GM19043 (cell line): ENCODE results near the gene MLPH.
"Not testable (repeated sequence)": the region's sequence is repeated elsewhere in the genome, so short reads cannot be mapped to it uniquely, and the experiment has no call there.

Source experiments
- ATAC-seq: cut with Tn5 transposase; IDR thresholded peaks from one replicate; pipeline ENCODE4 v1.9.1; 2021; ENCODE audit warnings: low read depth; ENCODE audit not compliant: unreplicated experiment

The MLPH gene

DNA sequence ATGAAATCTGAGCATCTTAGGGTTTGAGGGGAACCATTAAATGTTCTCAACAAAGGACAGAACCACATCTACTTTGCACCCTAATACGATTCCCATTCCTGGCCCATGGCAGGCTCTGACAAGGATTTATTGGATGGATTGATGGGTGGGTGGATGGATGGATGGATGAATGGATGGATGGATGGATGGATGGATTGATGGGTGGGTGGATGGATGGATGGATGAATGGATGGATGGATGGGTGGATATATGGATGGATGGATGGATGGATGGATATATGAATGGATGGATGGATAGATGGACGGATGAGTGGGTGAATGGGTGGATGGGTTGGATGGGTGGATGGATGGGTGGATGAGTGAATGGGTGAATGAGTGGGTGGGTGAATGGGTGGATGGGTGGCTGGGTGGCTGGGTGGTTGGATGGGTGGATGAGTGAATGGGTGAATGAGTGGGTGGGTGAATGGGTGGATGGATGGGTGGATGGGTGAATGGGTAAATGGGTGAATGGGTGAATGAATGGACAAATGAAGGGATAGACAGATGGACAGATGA, 29.6 kb upstream of the MLPH start:
- no peak for ATAC-seq

DNA sequence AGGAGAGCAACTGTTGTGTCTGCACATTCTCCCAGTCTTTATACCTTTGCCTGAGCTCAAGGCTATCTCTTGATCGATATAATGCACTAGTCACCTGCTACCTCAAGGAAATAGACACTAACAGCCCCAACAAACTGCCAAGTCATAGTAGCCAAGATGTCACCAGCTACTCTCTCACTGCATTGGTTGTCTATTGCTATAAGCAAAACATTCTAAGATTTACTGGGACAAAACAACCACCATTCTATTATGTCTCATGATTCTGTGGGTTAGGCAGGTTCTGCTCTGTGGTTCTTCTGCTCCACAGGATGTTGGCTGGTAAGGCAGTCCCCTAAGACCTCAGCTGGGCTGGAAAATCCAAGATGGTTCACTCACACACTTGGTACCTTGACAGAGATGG, 28.5 kb upstream of the MLPH start:
- no peak for ATAC-seq

DNA sequence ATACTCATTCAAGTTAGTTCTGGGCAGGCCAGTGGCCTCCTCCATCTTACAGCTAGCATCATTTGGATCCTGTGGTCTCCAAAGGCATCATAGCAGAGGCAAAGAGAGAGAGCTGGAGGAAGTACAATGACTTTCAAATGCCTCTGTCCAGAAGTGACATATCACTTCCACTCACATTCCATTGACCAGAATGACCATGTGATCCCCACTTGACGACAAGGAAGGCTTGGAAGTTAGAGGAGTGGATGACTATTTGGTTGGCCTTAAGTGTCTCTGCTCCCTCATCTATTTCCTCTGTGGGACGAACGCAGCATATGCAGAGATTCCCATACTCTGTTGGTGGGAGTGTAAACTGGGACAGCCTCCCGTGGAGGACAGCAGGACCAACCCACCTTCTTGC, 27.8 kb upstream of the MLPH start:
- ATAC-seq: no peak

DNA sequence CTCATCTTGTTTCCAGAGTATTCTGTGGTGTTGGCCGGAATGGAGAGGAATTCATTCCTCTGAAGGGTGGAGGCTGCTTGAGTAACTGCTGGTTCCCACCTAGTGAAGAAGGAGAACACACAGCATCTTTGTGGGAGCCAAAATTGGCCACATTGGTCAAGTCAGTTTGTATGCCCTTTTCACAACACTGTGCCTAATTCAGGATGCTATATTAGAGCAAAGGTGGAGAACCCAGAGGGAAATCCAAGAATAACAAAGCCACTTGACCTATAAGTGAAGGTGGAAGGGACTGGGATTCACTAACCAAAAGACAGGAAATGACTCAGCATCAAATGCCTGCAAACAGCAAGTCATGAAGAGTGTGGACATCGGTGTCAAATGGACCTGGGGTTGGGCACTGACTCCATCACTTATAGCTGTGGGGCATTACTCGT, 27.3 kb upstream of the MLPH start:
- no peak for ATAC-seq

DNA sequence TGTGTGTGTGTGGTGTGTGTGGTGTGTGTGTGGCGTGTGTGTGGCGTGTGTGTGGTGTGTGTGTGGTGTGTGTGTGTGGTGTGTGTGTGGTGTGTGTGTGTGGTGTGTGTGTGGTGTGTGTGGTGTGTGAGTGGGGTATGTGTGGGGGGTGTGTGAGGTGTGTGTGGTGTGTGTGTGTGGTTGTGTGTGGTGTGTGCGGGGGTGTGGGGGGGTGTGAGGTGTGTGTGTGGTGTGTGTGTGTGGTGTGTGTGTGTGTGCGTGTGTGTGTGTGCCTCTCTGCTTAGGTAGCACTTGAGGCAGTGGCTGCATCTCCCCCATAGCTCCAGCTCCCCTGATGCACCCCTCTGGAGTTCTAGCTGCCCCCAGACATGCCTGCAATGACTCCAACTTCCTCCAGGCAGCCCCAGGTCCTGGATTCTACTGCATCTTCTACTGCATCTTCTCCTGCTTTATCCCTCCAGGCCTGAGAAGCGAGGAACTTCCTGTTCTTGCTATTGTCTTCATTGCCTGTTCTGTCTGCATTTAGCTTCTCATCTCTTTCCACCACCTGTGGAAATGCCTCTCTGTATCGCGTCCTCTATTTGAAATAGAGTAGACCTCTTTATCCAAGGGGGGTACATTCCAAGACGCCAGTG, 22.2 kb upstream of the MLPH start:
- ATAC-seq: no peak

DNA sequence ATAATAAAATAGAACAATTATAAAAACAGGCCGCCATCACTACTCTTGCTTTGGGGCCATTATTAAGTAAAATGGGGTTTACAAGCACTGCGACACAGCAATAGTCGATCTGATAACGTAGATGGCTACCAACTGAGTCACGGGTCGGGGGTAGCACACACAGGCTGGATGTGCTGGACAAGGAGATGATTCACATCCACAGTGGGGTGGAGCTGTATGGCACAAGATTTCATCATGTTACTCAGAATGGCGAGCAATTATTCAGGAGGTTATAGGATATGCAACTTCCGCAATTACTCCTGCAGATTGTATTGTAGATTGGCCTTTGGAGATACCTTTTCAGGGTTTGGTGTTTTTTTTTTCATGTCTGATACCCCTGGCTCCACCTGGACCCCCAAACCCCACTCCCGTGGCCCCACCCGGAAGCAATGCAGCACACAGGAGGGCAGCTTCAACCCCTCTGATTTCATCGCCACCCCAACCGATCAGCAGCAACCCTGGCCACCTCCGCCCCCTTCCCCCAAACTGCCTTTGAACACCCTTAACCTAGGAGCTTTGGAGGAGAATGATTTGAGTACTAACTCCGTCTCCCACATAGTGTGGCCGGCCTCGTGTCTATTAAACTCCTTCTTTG, 21.4 kb upstream of the MLPH start:
- no peak for ATAC-seq

DNA sequence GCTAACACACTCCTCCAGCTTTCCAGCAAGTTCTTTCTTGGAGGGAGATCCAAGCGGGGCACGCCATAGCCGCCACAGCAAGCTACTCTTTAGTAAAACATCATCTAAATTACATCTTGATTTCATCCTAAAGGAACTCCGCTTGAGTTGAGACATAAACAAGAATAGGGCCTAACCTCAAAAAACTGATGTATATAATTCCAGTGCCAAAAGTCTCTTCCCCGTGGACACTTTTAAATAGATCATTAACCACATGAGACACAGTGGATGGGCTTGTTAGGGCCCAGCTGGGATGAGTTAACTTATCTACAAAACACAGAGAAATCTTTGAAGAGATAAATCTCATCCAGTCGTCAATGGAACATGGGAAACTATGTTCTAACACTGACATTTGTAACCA, 20.8 kb upstream of the MLPH start:
- no peak for ATAC-seq

DNA sequence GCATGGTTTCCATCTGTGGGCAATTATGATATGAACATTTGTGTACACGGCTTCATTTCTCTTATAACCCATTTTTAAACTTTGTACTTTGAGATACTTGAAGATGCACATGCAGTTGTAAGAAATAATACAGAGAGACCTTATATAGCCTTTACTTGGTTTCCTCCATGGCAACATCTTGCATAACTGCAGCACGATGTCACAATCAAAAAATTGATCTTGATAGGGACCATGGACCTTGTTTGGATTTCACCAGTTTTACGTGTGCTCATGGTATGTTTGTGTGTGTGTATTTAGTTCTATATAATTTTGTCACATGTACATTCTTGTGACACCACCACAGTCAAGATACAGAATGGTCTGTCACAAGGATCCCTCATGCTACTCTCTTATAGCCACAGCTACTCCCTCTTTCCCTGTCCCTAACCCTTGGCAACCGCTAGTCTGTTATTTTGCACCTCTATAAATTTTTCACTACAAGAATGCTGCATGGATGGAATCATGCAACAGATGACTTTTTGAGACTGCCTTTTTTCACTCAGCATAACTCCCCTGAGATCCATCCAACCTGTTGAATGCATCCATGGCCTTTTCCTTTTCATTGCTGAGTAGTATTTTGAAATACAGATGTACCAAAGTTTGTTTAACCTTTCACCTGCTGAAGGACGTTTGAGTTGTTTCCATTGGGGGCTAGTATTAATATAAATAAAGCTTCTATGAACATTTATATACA, 19.4 kb upstream of the MLPH start:
- no peak for ATAC-seq

DNA sequence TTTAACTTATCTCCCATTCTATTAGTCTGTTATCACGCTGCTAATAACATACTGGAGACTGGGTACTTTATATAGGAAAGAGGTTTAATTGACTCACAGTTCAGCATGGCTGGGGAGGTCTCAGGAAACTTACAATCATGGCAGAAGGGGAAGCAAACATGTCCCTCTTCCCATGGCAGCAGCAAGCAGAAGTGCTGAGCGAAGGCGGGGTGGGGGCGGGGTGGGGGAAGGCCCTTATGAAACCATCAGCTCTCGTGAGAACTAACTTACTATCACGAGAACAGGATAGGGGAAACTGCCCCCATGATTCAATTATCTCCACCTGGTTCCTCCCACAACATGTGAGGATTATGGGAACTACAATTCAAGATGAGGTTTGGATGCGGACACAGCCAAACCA, 17.6 kb upstream of the MLPH start:
- not testable (repeated sequence) for ATAC-seq

DNA sequence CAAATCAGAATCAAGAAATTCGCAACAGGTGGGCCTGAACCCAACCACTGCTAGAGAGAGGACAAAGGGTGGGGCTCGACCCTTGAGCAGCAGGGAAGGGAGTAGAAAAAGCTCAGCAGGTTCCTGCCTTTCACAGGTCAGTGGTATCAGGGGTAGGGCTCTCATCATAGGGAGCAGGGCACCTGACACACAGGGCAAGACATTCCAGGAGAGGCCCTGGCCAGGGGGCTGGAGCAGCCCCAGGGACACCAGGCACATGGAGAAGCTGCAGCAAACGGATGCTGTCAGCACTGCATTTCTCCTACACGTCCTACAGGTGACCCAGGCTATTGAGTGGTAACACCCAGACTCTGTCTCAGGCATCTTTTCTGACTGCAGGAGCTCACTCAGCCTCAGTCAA, 17.2 kb upstream of the MLPH start:
- ATAC-seq: no peak

DNA sequence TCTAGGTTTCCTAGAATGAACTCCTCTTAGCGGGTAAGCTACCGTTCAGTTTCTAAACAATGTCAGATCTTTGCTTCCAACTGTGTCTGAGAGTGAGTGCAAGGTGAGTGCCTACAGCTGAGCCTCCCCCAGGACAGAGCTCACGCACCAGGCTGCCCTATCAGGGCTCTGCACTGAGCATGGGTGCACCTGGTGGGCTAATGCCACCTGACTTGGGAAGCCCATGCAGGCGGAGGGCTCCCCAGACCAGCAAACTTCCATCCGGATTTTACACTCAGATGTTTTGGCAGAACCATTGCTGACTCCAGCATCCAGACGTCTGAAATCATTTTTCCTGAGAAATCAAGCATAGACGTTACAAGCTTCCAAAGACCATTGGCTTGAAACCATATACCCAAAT, 16.1 kb upstream of the MLPH start:
- no peak for ATAC-seq

DNA sequence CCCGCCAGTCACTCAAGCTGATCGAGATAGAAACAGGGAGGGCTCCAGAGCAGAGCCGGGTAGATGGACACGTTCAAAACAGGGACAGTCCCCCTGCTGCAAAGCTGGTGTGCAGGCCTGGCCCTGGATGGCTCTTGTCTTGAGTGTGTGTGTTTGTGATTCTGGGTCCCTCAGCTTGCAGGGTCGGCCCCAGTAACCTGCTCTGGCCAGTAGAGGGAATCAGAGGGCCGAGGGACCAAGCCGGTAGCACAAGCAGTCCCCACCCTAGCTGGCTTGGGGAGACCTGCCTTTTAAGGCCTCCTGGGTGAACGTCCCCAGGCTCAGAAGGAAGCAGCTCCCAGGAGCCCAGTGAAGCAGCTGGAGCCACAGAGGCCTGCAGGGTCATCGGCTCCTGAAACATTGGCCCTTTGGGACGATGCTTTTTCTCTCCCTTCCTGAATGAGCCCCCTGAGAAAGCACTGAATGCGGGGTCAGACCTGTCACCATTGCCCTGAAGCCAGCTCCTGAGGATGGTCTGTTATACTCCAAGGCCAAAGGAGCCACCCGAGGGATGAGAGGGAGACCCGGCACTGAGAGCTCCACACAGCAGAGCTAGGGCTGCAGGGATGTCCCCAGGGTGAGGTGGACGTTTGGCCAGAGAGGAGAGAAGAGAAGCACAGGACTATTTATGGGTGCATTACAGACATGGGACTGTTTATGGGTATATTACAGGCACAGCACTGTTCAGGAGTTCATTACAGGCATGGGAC, 15.4 kb upstream of the MLPH start:
- no peak for ATAC-seq

DNA sequence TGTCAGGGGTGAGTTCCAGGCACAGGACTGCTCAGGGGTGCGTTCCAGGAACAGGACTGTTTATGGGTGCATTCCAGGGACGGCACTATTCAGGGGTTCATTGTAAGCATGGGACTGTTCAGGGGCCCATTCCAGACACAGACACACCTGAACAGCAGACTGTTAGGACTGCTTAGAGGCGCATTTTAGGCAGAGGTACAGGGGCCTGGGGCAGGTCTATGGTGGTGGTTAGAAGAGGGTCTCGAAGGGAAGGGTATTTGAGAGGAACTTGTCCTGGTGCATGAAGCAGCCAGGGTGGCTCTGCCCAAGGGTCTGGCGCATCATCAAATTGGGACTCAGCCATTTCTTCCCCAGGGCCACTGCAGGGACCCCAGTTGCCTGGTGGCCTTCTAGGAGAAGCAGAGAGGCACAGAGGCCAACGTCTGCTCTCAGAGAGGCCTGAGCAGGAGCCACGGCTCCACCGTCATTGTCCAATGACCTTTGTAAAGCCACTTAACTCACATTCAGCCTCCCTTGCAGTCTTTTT, 14.8 kb upstream of the MLPH start:
- no peak for ATAC-seq

DNA sequence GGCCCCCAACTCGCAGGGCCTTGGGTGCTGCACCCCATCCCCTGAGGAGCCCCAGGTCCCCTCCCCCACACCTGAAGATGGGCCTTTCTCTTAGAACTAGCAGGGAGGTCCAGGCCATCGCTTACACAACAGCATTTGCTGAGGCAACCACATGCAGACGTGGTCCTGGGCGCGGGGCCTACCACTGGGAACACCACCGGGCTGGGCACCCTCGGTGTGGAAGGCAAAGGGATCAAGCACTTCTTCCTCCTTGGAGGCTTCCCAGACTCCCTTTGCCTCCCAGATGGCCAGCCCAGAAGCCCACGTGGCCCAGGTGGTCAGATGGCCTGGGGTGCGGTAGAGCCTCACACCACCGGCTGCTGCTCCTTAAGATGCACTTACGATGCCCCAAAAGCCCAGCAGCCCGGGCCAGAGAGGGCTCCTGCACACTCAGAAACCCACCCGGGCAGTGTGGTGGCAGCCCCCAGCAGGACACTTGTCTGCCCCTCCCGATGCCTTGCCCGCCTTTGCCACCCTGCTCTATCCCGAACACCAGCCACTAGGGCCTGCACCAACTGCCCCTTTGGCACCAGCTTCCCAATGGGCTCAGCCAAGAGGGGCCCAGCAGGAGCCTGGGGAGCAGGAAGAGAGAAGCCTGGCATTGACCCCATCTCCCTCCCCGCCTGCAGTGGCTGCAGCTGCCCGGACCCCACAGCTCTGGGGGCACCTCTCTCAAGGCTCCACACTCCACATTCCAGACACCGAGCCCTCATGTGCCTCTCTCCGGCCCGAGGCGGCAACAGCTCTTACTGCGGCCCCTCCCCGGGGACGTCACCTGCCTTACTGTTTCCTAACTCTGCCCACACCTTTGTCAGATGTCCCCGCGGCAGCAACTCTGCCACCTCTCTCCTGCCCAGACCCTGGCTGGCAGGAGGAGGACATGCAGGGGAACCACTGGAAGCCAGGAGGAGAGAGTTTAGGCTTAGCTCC, 13.9 kb upstream of the MLPH start:
- no peak for ATAC-seq

DNA sequence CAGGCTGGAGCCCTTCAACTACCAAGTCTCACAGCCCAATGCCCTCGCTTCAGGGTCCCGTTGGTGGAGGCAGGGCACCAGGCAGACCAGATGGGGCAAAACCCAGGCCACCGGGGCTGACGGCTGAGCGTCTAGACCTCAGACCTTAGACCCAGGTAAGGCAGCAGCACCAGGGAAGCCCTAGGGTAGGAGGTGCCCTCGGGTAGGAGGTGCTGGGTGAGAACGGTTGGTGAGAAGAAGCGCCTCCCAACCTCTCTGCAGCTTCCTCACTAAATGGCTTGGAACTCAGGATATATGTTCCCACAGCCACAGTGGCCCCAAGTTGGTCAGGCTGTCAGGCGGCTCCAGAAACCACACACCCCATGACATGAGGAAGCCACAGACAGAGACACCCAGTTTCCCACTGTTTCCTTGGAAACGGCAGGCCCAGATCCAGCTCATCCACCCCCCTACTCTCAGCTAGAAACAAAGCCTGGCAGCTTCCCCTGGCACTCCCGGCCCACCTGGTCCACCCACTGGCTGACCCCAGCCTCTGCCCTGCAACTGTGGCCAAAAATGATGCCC, 13.1 kb upstream of the MLPH start:
- no peak for ATAC-seq

DNA sequence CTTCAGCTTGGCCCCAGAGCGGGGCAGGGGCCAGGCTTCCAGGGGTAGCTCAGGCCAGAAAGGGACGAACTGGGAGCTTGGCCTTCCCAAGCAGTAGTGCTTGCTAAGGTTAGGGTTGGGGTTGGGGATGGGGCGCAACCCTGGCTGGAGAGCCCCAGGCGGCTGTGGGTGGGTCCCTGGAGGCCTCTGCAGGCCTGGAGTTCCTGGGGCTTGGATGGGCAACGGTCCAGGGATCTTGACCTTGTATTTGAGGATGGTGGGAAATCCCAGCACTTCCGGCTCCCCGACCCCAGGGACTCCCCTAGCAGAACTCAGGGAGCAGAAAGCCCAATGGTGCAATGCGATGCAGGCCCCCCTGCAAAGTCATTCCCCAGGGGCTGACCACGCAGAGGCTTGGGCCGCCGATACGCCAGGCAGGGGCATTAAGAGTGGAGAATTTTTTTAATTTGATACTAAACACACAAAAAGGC, 12.6 kb upstream of the MLPH start:
- no peak for ATAC-seq

DNA sequence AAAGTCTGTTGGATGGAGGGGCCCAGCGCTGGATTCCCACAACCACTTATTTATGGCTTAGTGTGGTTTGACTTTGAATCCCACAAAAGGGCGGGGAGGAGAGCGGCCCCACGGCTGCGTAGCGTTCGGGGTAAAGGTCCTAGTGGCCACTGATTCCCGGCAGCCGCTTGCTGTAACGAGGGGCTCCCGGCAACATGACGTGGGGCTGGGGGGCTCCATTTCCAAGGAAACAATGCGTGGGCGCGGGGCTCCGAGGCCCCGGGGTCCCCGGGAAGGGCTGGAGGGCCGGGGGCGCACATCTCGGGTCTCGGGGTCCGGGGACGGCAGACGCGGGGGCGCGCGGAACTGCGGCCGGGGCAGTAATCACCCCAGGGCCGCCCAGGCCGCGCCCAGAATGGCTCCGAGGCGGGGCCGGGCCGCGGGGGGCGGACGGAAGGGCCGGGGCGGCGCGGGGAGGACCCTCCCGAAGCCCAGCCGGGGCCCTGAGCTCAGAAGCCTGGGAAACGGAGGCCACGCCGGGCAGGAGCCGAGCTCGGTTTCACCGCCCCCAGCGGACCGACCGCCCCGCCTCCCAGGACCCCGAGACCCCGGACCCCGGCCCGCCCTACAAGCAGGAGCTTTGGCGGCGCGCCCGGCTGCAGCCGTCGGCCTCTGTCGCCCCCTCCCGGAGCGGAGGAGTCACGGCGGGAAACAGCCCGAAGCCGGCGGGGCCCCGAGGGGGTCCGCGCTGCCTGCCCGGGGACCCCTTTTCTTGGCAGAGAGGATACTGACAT, 11.9 kb upstream of the MLPH start:
- peak; percentile 83 for ATAC-seq

DNA sequence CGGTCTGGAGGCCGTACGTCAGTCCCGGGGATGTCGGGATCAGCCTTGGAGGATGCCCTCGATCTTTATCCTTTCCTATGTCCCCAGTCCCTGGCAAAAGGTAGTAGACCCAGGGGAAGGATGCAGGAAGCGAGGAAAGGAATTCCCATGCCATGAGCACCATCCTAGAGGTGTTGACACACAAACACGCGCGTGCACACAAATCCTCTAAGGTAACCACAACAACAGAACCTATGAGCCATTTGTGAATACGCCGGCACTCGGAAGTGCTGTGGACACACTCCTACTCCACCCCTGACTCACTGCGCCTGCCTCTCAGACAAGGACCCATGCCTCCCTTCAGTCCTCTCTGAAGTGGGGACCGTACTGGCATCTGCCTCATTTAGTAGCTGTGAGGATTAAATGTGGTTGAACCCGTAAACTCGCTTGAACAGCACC, 11.3 kb upstream of the MLPH start:
- no peak for ATAC-seq
